MM.1S (cell line): ENCODE results near the gene GARNL3.

Experiments used
- CTCF ChIP-seq: fragments of 300-600 bp; sonication (generic); IDR thresholded peaks from 2 replicates; pipeline ENCODE4 v1.5.1; 2016; ENCODE audit warnings: antibody characterized with exemption, low read length, mixed read lengths
- EZH2 ChIP-seq: fragments of 300-600 bp; sonication (generic); optimal IDR thresholded peaks from 2 replicates; pipeline ENCODE3; 2017; ENCODE audit warnings: low read depth, mild to moderate bottlenecking, antibody characterized with exemption, low read length, mixed read lengths

DNA sequence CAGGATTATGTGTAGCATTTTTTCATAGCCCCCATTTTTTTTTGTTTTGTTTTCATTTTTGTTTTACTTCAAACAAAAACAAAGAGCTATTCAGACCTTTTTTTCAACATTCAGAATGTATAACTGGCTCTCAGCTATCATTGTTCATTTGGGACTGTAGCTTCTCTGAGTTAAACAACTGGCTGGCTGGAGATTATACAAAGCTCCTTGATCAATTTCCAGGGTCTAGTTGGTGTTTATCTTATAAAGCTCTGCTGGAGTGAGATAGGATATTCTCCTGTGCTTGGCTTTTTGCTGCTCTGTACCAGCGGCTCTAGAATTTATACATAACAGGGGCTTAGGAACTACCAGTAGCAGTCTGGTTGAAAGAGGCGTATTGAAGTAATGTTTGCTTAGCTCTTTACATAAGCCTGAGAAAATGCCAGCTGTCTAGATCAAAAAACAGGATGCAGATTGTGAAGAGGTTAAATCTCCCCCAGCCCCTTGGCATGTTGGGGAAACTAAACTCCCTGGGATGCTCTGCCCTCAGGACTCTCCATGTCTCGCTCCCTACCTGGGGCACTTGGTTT is 15.2 kb downstream of the GARNL3 start:
- TF ChIP-seq CTCF (no peak), EZH2 (no peak)
